Measurements from ENCODE around the gene APBA1. TPM values are rescaled to one million over a fixed set of nuclear protein-coding genes. Genes with fewer than 3 reads are reported as not detected.

APBA1 gene
- total and polyA plus RNA-seq, 2 of the 4 experiments (the other 2 are of a cell fraction): 3.8 to 5.1 TPM

DNA sequence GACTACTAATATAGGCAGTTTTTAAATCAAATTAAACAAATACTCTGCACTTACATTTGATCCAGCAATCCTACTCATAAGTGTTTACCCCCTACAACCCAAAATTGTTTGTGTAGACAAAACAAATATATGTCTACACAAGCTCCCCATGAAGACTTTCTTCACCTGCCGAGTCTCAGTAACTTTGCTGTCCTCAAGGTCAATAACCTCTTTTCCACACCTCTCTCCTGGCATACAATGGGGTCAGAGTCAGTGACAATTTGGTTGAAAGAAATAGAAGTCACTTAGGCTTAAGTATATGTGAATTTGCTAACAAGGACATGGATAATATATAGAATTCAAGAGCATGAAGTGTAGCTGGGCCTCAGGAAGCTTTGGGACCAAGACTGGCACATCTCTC lies 29.1 kb downstream of the APBA1 start:
- dilution Hi-C loops (cut with HindIII; ENCODE audit: low sequenced_read_pairs, unreplicated experiment): no loop called here
- H4K8ac ChIP-seq (ENCODE audit: low read depth in 2 of 2, low read length in 2 of 2): no peak overlapping the region
- no peak overlapping the region for H2AK5ac ChIP-seq (ENCODE audit: low read depth, low read length)
- H3K79me1 ChIP-seq (ENCODE audit: low read depth in 1 of 2, low read length in 2 of 2): peaks cover 3 to 4% of the 10 kb centered on the region in 2 experiments; a peak in 2 of 4 replicates
- no peak overlapping the region for H4K5ac ChIP-seq (ENCODE audit: low read depth, low read length)
- H3K4me3 ChIP-seq (ENCODE audit: insufficient read depth, low read depth, low read length): no peak overlapping the region
- no peak overlapping the region for H3K14ac ChIP-seq (replicated peaks; ENCODE audit: low read depth, low read length)
- H4K91ac ChIP-seq (ENCODE audit: insufficient read depth, low read depth, low read length): no peak overlapping the region
- H2AFZ ChIP-seq (replicated peaks; ENCODE audit: low read length, poor library complexity): no peak overlapping the region
- DNase-seq: no peak
- H3K36me3 ChIP-seq (ENCODE audit: control insufficient read depth, insufficient read depth, low read length): 0 out of 2 replicates have a peak, but pooled peaks cover 1% of the 10 kb centered on the region
- WGBS, 2 experiments (ENCODE audit: extremely low coverage in 2 of 2, insufficient read length in 1 of 2): no CpG with 5 or more reads among the region's 1 CpG
- no peaks in the 10 kb centered on the region for H4K20me1 ChIP-seq (ENCODE audit: insufficient read depth, low read length)
- H3K18ac ChIP-seq (ENCODE audit: low read depth, low read length): no peak overlapping the region
- H3K23ac ChIP-seq (ENCODE audit: low read depth, low read length): no peak overlapping the region
- TF ChIP-seq MXI1 (IDR thresholded peaks at IDR 0.05; ENCODE audit: borderline replicate concordance, low read depth, low read length): no peak
- TF ChIP-seq SMC3 (IDR thresholded peaks at IDR 0.05; ENCODE audit: low read depth, low read length): no peak
- no peak for TF ChIP-seq BHLHE40 (IDR thresholded peaks at IDR 0.05; ENCODE audit: low read depth, low read length)
- TF ChIP-seq POLR2A (IDR thresholded peaks at IDR 0.05; ENCODE audit: low read depth, low read length): no peak
- TF ChIP-seq, protein P1, sequence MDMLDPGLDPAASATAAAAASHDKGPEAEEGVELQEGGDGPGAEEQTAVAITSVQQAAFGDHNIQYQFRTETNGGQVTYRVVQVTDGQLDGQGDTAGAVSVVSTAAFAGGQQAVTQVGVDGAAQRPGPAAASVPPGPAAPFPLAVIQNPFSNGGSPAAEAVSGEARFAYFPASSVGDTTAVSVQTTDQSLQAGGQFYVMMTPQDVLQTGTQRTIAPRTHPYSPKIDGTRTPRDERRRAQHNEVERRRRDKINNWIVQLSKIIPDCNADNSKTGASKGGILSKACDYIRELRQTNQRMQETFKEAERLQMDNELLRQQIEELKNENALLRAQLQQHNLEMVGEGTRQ (IDR thresholded peaks at IDR 0.05; ENCODE audit: low read depth, low read length): no peak
- no peak for TF ChIP-seq MAZ (IDR thresholded peaks at IDR 0.05; ENCODE audit: borderline replicate concordance, low read depth, low read length)
- TF ChIP-seq, protein P2, sequence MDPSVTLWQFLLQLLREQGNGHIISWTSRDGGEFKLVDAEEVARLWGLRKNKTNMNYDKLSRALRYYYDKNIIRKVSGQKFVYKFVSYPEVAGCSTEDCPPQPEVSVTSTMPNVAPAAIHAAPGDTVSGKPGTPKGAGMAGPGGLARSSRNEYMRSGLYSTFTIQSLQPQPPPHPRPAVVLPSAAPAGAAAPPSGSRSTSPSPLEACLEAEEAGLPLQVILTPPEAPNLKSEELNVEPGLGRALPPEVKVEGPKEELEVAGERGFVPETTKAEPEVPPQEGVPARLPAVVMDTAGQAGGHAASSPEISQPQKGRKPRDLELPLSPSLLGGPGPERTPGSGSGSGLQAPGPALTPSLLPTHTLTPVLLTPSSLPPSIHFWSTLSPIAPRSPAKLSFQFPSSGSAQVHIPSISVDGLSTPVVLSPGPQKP (IDR thresholded peaks at IDR 0.05; ENCODE audit: borderline replicate concordance, low read depth, low read length): no peak
- no peak overlapping the region for H2BK120ac ChIP-seq (ENCODE audit: low read depth, low read length)
- H3K27me3 ChIP-seq (ENCODE audit: control insufficient read depth, insufficient read depth, low read length): no peaks in the 10 kb centered on the region
- no peak overlapping the region for H3K27ac ChIP-seq (ENCODE audit: insufficient read depth, low read length)
- no peak overlapping the region for H2BK20ac ChIP-seq (ENCODE audit: low read depth, low read length)
- no TSS peak for BruUV-seq (replicated peaks)
- H3K9me3 ChIP-seq (ENCODE audit: control insufficient read depth, insufficient read depth, low read length): no peaks in the 10 kb centered on the region
- POLR2A ChIA-PET (ENCODE audit: unreplicated experiment): no interaction called here
- in situ Hi-C loops (cut with MboI; ENCODE audit: low sequenced_read_pairs): no loop called here
- H3K4me2 ChIP-seq (ENCODE audit: low read depth, low read length): no peak overlapping the region
- no peak overlapping the region for H3K9ac ChIP-seq (ENCODE audit: low read depth, low read length)
- no peak overlapping the region for H2AK9ac ChIP-seq (replicated peaks; ENCODE audit: low read depth, low read length, poor library complexity)
- H3K4me1 ChIP-seq (ENCODE audit: control insufficient read depth, insufficient read depth, low read length): no peaks in the 10 kb centered on the region
- no peak overlapping the region for H3K56ac ChIP-seq (ENCODE audit: extremely low read depth, insufficient read depth, low read length)
- H2BK15ac ChIP-seq (ENCODE audit: low read depth, low read length): no peak overlapping the region
- H2BK5ac ChIP-seq (ENCODE audit: low read depth, low read length, poor library complexity, severe bottlenecking): no peak overlapping the region
- no peak overlapping the region for H3K4ac ChIP-seq (ENCODE audit: low read depth, low read length)
- CTCF ChIA-PET: interaction anchor here (0.7 kb wide), 1 partner anchor 11 kb away, joined by 3 read pairs; no protein-coding TSS in a partner anchor
- no peak for ATAC-seq (ENCODE audit: low read depth)
- H3K9me1 ChIP-seq (ENCODE audit: insufficient read depth, low read length): no peaks in the 10 kb centered on the region
- intact Hi-C loops (cut with micrococcal nuclease): no loop called here

All from IMR-90 (cell line).